Transverse colon (tissue), 4 donors: Measurements from ENCODE around the gene OBP2B. TPM values are rescaled to one million over a fixed set of nuclear protein-coding genes. Genes with fewer than 3 reads are reported as not detected.

Experiments
- DNase-seq: peaks from one replicate; pipeline ENCODE4 v3.0.0-alpha.2; 2019
- H3K27ac ChIP-seq, 4 donors: fragments of 200-600 bp; sonication (generic); 2 replicates each; pipeline ENCODE4 v1.5.1; 2016 to 2018; ENCODE audit warnings: inconsistent platforms in 4 of 4
- H3K27me3 ChIP-seq: fragments of 200-600 bp; sonication (generic); 2 replicates; pipeline ENCODE4 v1.5.1; 2017; ENCODE audit warnings: inconsistent platforms
- H3K36me3 ChIP-seq, 4 donors: fragments of 200-600 bp; sonication (generic); 2 replicates each; pipeline ENCODE4 v1.5.1; 2017 to 2019; ENCODE audit warnings: inconsistent platforms in 4 of 4
- H3K4me1 ChIP-seq, 4 donors: fragments of 200-600 bp; sonication (generic); 2 replicates each; pipeline ENCODE4 v1.5.1; 2017 to 2020; ENCODE audit warnings: inconsistent platforms in 4 of 4
- H3K4me3 ChIP-seq, 4 donors: fragments of 200-600 bp; sonication (generic); 1 replicate in 1 of 4; 2 replicates in 3 of 4; pipeline versions ENCODE4 v1.5.1 to v1.6.1; 2017 to 2019; ENCODE audit warnings: inconsistent platforms in 4 of 4
- H3K9me3 ChIP-seq, 2 donors: fragments of 200-600 bp; sonication (generic); 2 replicates each; pipeline ENCODE4 v1.5.1; 2017 to 2019; ENCODE audit warnings: inconsistent platforms in 2 of 2
- CTCF ChIP-seq, 5 experiments: fragments of 200-600 bp in 3 of 5; fragments of 450-650 bp in 2 of 5; sonication (generic) in 3 of 5; IDR thresholded peaks; 1 replicate in 2 of 5; 2 replicates in 3 of 5; pipeline ENCODE4 v1.5.1; 2016 to 2017; ENCODE audit warnings: antibody characterized with exemption in 5 of 5, inconsistent platforms in 3 of 5, mild to moderate bottlenecking in 2 of 5, moderate library complexity in 1 of 5
- EP300 ChIP-seq: sonication (generic); formaldehyde crosslinking; IDR thresholded peaks from one replicate; pipeline ENCODE4 v1.6.1; 2017; ENCODE audit warnings: antibody characterized with exemption, low read depth
- POLR2A ChIP-seq: fragments of 450-650 bp; IDR thresholded peaks from one replicate; pipeline ENCODE4 v1.6.1; 2016; ENCODE audit warnings: antibody characterized with exemption, mild to moderate bottlenecking, moderate library complexity
- POLR2AphosphoS5 ChIP-seq, 3 donors: sonication (generic); formaldehyde crosslinking; IDR thresholded peaks; one replicate each; pipeline ENCODE4 v1.6.1; 2016; ENCODE audit warnings: antibody characterized with exemption in 3 of 3
- WGBS, 2 donors: methylation state at CpG; one replicate each; pipeline ENCODE4 v1.1.5; 2018; ENCODE audit warnings: low coverage in 1 of 2; 5-methylcytosine and 5-hydroxymethylcytosine counted together
- in situ Hi-C, 4 donors: fragments of 200-750 bp; cut with MboI; loops; one replicate each; pipeline versions ENCODE4 v1.15.0 to v1.15.1; 2017; ENCODE audit warnings: low sequenced_read_pairs in 3 of 4, low pct_ligation_motif_present in 1 of 4, low pct_unique_long_range_greater_than_20kb in 1 of 4
- intact Hi-C: fragments of 100-400 bp; cut with DNase I; formaldehyde crosslinking; loops from one replicate; pipeline ENCODE4 v1.15.1; 2023; ENCODE audit warnings: low total_unique reads
- total RNA-seq, 4 donors: library from RNA; depleted of rRNA; stranded (reverse); fragments of >200 nt; gene quantifications; one replicate each; pipeline ENCODE4 v1.1.0, GENCODE V29; 2016

The OBP2B gene
- total RNA-seq, 4 donors from 2014 or later, result not detected

GRCh38 chr9:133158695-133159094 lies 50.4 kb downstream of the OBP2B start:
- peaks cover 0 to 20% (median 8%) of the 10 kb centered on the region in 4 donors for H3K4me1 ChIP-seq
- intact Hi-C loops, result no loop called here
- no peak overlapping the region for H3K27ac ChIP-seq
- no peak for DNase-seq
- peaks cover 9% of the 10 kb centered on the region for H3K27me3 ChIP-seq
- TF ChIP-seq POLR2A, result no peak
- no peak for TF ChIP-seq CTCF (IDR thresholded peaks at IDR 0.05)
- TF ChIP-seq EP300, result no peak
- no peak for TF ChIP-seq POLR2AphosphoS5 (IDR thresholded peaks at IDR 0.05)
- no peaks in the 10 kb centered on the region for H3K36me3 ChIP-seq
- 77 to 90% methylated on average over 2 to 3 of the region's 3 CpGs for WGBS, 2 donors
- in situ Hi-C loops, result no loop called here
- H3K9me3 ChIP-seq, result no peaks in the 10 kb centered on the region
- no peak overlapping the region for H3K4me3 ChIP-seq

Other genes with a start within 250 kb of the OBP2B start
- gene GFI1B, start 230.6 kb downstream of the OBP2B start, total RNA-seq, result 1 to 10 TPM in 2 of 4 donors, not detected in 2; 1.7 to 2.0 TPM
- 10 to 100 TPM; 44.5 to 56.9 (median 50.2) TPM for gene GTF3C5, start 178.3 kb downstream of the OBP2B start, total RNA-seq
- gene CEL, start 147.3 kb downstream of the OBP2B start, total RNA-seq, result 1 to 10 TPM in 1 of 4 donors, under 1 TPM in 2, not detected in 1; 0.27 to 8.6 (median 0.48) TPM
- gene RALGDS, start 88.0 kb downstream of the OBP2B start, total RNA-seq, result 100 to 1,000 TPM in 1 of 4 donors, 10 to 100 TPM in 3; 50.5 to 233 (median 58.2) TPM
- gene GBGT1, start 45.3 kb downstream of the OBP2B start, total RNA-seq, result 10 to 100 TPM in 3 of 4 donors, 1 to 10 TPM in 1; 4.1 to 15.7 (median 11.8) TPM
- gene ABO, start 66.0 kb upstream of the OBP2B start, total RNA-seq, result 100 to 1,000 TPM in 3 of 4 donors, 10 to 100 TPM in 1; 77.4 to 199 (median 141) TPM
- 10 to 100 TPM; 18.1 to 61.3 (median 22.5) TPM for gene SURF6, start 126.9 kb upstream of the OBP2B start, total RNA-seq
- gene MED22, start 138.9 kb upstream of the OBP2B start, total RNA-seq, result 10 to 100 TPM; 21.5 to 50.5 (median 25.4) TPM
- gene RPL7A, start 139.0 kb upstream of the OBP2B start, total RNA-seq, result 1,000 to 10,000 TPM in 2 of 4 donors, 100 to 1,000 TPM in 2; 725 to 1,490 (median 1,034) TPM
- gene SURF1, start 147.2 kb upstream of the OBP2B start, total RNA-seq, result 10 to 100 TPM; 14.2 to 66.1 (median 50.2) TPM
- gene SURF2, start 147.3 kb upstream of the OBP2B start, total RNA-seq, result 10 to 100 TPM in 3 of 4 donors, 1 to 10 TPM in 1; 3.7 to 21.4 (median 17.9) TPM
- gene SURF4, start 166.8 kb upstream of the OBP2B start, total RNA-seq, result 100 to 1,000 TPM in 3 of 4 donors, 10 to 100 TPM in 1; 89.4 to 205 (median 147) TPM
- 1 to 10 TPM in 1 of 4 donors, under 1 TPM in 1, not detected in 2; 0.68 to 1.5 TPM for gene STKLD1, start 167.1 kb upstream of the OBP2B start, total RNA-seq
- gene REXO4, start 208.8 kb upstream of the OBP2B start, total RNA-seq, result 10 to 100 TPM; 12.1 to 21.9 (median 16.0) TPM
- 10 to 100 TPM in 2 of 4 donors, 1 to 10 TPM in 2; 2.6 to 12.7 (median 7.2) TPM for gene ADAMTS13, start 213.1 kb upstream of the OBP2B start, total RNA-seq